GM21529 (cell line): ENCODE data around the gene PEX16.

Experiments used
- ATAC-seq: cut with Tn5 transposase; IDR thresholded peaks from one replicate; pipeline ENCODE4 v1.9.1; 2021; ENCODE audit not compliant: unreplicated experiment

Gene PEX16

GRCh38 chr11:45917623-45918330 lies at the start of gene PEX16:
TSS of gene PEX16 (minus strand) at chr11:45917877. CDS start at chr11:45917811, 66 bp downstream.
- ATAC-seq = peak; percentile 85

DNA sequence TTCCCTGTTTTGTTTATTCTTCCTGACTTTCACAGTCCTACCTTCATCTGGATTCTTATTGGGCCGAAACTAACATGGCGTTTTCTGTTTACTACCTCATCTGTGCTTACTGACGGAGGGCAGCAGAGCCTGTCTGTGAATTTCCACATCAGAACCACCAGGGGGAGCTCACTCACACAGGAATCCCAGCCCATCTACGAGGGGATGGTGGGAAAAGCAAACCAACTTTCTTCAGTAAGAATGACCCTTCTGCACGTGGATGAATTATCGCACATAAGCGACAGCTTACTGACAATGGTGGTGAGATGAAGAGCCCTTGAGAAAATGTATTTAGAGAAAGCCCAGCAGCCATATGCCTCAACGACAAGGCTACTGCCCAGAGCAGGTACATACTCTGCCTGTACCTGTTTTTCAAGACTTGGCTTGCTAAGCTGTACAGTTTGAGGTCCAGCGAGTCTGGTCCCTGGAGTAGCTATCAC lies 47.3 kb upstream of the PEX16 start:
- ATAC-seq = peak; percentile 80

GRCh38 chr11:45961751-45962240 lies 44.1 kb upstream of the PEX16 start:
- ATAC-seq = no peak

DNA sequence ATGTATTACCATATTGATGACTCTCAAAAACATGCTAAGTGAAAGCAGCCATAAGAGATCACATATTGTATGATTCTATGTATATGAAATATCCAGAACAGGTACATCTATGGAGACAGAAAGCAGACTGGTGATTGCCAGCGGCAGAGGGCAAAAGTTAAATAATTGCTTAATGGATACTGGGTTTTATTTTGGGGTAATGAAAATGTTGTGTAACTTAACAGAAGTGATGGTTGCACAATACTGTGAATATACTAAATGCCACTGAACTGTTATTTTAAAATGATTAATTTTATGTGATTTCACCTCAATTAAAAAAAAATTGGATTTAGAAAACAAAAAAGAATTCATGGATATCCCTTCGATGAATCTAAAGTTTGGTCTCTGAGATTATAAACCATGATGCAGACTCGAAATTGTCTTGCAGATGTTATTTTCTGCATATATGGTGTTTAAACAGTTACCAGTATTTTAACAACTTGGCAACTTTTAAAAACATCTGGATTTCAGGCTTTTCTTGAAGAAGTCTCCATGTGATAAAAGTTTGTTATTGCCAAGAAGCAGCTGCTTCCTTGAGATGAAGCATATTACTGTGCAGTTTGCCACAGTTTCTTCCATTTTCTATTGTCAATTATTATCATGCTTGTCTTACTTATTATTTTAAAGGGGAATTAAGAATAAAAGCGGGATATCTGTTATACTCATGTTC lies 42.9 kb upstream of the PEX16 start:
- no peak for ATAC-seq

DNA sequence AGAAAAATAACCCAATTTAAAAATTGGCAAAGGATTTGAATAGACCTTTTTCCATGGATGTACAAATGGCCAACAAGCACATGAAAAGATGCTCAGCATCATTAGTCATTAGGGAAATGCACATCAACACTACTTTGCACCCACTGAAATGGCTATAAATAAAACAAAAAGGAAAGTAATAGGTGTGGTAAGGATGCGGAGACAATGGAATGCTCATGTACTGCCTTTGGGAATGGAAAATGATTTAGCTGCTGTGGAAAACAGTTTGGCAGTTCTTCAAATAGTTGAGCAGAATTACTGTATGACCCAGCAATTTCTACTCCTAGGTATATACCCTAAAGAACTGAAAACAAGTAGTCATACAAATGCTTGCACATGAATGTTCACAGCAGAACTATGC lies 42.2 kb upstream of the PEX16 start:
- ATAC-seq = no peak

- ATAC-seq = no peak
These were observed 32.3 kb upstream of the PEX16 start for GRCh38 chr11:45949992-45950407.

DNA sequence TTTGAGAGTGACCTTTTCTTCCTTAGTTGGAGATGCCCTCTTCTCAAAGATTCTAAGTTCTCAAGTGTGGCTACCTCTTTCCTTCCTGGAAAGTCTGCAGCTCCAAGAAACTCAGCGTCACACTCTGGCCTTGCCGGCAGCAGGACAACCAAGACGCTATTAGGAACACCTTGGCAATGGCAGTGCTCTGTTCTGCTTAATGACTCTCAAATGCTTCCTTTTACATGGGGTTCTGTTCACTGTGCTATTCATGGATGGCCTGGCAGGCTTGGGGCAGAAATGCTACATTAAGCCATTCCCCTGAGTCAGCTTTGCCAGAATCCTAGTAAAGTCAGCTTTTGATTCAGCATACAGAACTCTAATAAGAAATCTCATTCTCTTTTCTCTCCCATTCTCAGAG lies 30.7 kb upstream of the PEX16 start:
- ATAC-seq = no peak

GRCh38 chr11:45947885-45948284 lies 30.2 kb upstream of the PEX16 start:
- ATAC-seq = no peak

- ATAC-seq = no peak
These were observed 27.8 kb upstream of the PEX16 start for GRCh38 chr11:45945397-45945999.

DNA sequence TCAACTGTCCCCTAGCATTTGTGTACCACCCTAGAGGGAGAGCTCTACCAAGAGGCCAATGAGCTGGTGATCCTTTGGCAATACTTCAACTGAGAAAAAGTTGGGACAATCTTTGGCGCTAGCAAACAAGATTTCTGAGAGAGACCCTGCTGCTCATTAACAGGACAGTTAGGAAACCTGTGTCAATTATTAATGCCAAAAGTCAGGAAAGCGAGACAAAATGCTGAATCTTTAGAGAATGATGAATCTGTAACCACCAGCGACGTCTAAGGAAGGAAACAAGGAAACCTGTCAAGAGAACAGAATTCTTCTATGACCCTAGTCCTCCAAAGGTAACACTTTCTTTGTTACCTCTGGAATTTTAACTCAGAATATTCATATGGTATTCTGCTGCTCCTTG lies 24.7 kb upstream of the PEX16 start:
- ATAC-seq = no peak

DNA sequence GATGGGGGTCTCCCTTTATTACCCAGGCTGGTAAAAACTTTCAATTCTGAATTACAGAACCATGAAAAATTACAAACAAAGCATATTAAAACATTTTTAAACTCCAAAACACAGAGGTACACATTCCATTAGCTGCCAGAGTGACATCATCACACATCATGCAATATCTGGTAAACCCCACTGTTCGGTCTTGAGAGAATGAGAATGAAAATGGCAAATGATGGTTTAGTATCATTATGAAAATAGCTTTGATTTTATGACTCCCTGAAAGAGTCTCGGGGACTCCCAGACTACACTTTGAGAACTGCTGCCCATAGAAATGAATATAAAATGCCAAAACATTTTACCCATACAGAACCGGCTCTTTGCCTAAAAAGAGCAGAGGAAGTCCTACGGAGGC lies 23.6 kb upstream of the PEX16 start:
- no peak for ATAC-seq

- no peak for ATAC-seq
These were observed 22.2 kb upstream of the PEX16 start for GRCh38 chr11:45939836-45940235.

GRCh38 chr11:45937916-45938315 lies 20.2 kb upstream of the PEX16 start:
- no peak for ATAC-seq

- no peak for ATAC-seq
These were observed 18.9 kb upstream of the PEX16 start for GRCh38 chr11:45936511-45937054.

- ATAC-seq = no peak
These were observed 17.8 kb upstream of the PEX16 start for GRCh38 chr11:45935349-45936064.

- ATAC-seq = no peak
These were observed 17.1 kb upstream of the PEX16 start for GRCh38 chr11:45934580-45935318.

- no peak for ATAC-seq
These were observed 16.3 kb upstream of the PEX16 start for GRCh38 chr11:45933846-45934579.

DNA sequence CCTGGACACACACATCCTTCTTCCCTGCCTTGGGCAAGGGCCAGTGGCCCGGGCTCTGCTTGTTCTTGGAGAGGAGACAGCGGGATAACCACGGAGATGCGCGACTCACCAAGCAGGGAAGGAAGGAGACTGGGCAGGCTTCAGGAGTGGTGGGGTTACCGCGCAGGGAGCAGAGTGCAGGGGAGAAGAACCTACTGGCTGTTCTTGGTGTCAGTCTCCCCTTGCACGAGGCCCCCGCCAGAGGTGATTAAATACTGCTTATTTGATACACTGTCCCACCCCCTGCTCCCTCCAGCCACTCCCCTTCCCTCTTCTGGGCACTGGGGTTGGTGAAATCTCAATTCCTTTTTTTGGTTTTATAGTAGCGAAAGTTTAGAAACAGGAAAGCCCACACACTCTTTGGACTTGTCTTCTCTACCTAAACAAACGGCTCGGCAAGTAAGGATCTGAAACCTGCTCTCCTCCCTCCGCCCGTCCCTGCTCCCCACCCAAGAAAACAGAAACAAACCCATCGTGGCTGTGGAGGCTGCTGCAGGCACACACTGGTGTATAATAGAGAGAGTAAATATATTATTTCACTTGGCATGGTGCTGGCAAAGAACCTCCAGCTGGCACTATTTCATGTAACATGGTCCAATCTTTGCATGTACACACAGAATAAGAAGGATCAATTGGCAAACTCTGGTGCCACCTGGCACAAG lies 15.6 kb upstream of the PEX16 start:
- ATAC-seq = peak; percentile 33

DNA sequence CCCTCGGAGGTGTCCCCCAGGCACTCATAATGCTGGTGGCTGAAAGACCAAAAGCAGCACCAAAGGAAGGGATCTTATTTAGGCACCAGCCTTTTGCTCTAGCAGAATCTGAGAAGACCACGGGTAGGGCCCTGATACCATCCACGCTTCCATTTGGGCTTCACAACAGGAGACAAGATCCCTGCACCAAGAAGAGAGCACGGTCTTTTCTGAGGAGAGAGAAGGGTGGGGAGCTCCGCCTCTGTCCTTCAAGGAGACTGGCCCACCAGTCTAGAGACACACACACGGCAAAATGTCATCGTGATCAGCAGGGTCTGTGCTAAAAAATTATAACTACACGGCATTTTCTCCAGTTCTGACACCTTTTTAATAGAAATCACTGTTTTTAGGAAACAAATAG lies 14.5 kb upstream of the PEX16 start:
- no peak for ATAC-seq
